Measurements from ENCODE around the gene BNIP2.

- no peak for TF ChIP-seq CTCF (IDR thresholded peaks at IDR 0.05)
- no peak for TF ChIP-seq POLR2A (IDR thresholded peaks at IDR 0.05)
Observed at GRCh38 chr15:59738676-59739075, 49.6 kb upstream of the BNIP2 start.

Measured in prostate gland (tissue), 2 donors.